ENCODE results near the gene ZNRF3. TPM values are rescaled to one million over a fixed set of nuclear protein-coding genes. Genes with fewer than 3 reads are reported as not detected.

Gene ZNRF3
- total RNA-seq, 1 experiment from 2014 or later: 9.7 TPM

DNA sequence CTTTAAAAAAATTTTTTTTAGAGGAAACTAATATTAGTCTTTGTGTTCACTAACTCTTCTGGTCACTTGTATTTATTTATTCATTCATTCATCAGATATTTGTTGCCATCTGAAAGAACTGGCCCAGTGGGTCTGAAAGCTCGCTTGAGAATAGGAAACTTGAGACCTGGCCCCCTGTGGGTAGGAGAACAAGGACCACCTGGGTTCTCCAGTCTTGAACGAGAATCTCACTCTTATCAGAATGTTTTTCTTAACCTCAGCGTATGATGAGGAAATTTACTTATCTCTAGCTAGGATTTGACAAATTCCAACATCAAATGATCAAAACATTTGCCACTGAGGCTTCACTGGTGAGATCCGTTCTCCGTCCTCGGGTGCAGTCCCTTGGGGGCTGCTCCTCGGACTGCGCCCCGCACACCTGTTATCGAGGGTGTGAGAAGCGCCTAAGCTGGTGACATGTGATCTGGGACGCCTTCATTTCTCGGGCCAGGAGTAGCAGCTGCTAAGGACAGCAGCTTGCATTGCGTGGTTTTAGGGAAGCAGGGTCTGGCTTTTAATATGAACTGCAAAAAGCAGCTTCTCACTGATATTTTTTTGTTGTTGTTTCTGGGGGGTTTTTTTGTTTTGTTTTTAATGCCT is 171.9 kb downstream of the ZNRF3 start:
- Histone ChIP-seq H3K27ac (peak overlapping the region; percentile 47), H3K4me3 (no peak overlapping the region), H3K27me3 (no peaks in the 10 kb centered on the region), H3K4me1 (peaks cover 35% of the 10 kb centered on the region), H3K9me3 (replicated peaks) (no peaks in the 10 kb centered on the region), H3K36me3 (no peaks in the 10 kb centered on the region)
- DNase-seq: peak; percentile 86 to 93

DNA sequence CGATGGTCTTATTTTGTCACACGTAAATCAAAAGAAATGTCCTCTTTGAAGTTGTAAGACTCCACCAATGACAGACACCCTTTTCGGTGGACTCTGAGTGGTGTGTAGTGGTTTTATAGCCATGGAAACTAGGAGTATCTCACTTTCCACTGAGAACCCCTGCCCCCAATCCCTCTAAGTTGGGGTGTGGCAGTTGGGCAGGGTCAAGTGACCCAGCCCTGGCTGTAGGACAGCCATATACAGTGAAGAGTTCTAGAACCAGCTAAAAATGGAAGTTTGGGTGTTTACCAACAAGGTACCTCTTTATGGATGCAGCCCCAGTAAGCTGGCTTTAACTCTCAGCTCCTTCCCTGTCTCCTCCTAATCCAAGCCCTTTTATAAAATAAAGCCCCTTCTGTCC is 173.1 kb downstream of the ZNRF3 start:
- Histone ChIP-seq H3K9me3 (replicated peaks) (no peaks in the 10 kb centered on the region), H3K36me3 (no peaks in the 10 kb centered on the region), H3K27ac (no peak overlapping the region), H3K4me1 (peaks cover 37% of the 10 kb centered on the region), H3K27me3 (no peaks in the 10 kb centered on the region), H3K4me3 (no peak overlapping the region)
- no peak for DNase-seq

DNA sequence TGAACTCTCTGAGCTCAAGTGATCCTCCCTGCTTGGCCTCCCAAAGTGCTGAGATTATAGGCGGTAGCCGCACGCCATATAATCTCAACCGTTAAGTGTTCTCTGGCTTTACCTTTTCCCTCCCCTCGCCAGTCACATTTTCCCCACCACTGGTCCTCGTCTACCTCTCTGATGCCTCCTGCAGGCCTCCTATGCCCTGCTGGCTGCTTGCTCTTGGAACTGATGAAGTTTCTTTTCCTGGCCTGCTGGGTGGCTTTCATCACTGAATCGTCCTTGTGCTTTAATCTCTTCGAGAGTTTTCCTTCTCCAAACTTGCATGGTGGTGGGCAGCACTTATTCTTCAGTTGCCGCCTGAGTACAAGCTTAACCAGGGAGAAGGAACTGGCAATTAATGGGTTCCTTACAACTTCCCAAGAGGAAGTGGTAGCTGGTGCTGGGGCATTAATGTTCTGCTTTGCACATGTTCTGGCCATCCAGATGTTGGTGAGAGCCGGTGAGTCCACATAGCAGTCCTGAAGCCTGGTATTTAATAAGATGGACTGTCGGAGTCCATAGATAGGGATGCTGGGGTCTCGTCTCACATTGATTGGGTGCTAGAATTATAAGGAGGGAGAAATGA is 177.0 kb downstream of the ZNRF3 start:
- Histone ChIP-seq H3K4me3 (no peak overlapping the region), H3K36me3 (no peaks in the 10 kb centered on the region), H3K4me1 (peaks cover 39% of the 10 kb centered on the region), H3K27me3 (no peaks in the 10 kb centered on the region), H3K27ac (no peak overlapping the region), H3K9me3 (replicated peaks) (no peaks in the 10 kb centered on the region)
- DNase-seq: no peak

DNA sequence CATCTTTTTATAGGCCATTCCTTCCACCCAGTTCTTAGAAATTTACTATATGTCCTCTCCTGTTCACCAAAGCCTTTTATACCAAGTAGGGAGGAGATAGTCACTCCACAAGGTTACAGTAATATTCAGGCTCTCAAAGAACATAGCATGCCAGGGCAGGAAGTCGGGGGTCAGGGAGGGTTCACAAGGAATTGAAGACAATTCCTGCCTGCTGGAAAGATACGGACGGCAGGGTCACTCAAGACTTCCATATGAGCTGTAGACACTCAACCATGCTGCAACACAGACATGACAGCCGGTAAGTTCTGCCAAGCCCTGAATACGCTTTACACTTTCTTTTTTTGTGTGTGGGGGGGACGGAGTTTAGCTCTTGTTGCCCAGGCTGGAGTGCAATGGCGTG is 177.6 kb downstream of the ZNRF3 start:
- peaks cover 34% of the 10 kb centered on the region for H3K4me1 ChIP-seq
- no peak overlapping the region for H3K27ac ChIP-seq
- no peak for DNase-seq
- no peaks in the 10 kb centered on the region for H3K36me3 ChIP-seq
- no peaks in the 10 kb centered on the region for H3K9me3 ChIP-seq (replicated peaks)
- H3K4me3 ChIP-seq: no peak overlapping the region
- no peaks in the 10 kb centered on the region for H3K27me3 ChIP-seq

DNA sequence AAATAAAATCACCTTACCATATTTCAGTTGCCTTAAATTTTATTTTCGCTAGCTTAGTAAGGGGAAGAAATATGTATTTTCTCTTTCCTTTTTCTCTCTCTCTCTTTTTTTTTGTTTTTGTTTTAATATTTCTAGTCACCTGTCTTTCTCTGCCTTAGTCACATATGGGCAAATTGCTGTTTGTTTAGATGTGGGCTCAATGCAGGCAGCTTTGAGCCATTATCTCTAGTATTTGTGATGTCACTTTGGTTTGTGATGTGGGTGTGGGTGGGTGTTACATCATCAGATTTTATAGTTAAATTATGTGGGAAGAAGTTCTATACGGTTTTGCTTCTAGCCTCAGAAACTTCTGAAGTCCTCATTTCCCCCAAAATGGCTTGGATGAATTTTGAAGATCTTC is 178.4 kb downstream of the ZNRF3 start, which contains the start of gene C22orf31:
TSS of gene C22orf31 (minus strand) at position 59 of the 400 bp plus-strand sequence. CDS start at position 20, 39 bp downstream.
- Histone ChIP-seq H3K27me3 (no peaks in the 10 kb centered on the region), H3K4me1 (peaks cover 26% of the 10 kb centered on the region), H3K9me3 (replicated peaks) (no peaks in the 10 kb centered on the region), H3K36me3 (no peaks in the 10 kb centered on the region), H3K27ac (peak within 1 kb of the TSS; percentile 63), H3K4me3 (peak within 1 kb of the TSS; percentile 11; the same call in 1 of the 2 replicates)
- DNase-seq: peak in 1 of 2 experiments; percentile 30

DNA sequence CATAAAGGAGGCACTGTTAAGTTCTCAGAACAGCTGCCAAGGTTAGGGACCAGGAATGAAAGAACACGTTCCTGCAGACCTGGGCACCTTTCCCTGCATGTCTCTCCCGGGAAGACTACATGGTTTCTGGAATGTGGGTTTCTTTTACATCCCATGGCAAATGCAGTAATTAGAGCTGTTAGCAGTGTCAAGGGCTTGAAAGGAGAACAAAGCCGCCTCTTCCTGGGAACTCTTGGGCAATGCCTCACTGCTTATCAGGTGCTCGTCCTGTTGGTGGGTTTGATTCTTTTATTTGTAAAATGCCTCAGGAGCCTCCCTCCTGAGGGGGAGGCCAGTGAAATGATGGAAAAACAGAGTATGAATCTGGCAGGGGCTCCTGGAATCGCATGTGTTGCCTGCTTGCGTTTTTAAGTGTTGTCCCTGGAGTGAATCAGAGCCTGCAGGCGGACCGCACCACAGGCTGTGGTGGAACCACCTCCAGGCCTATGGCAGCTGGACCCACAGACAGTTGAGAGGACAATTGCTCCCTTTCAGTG is 179.0 kb downstream of the ZNRF3 start:
- Histone ChIP-seq H3K27ac (peak overlapping the region; percentile 63), H3K4me1 (peaks cover 22% of the 10 kb centered on the region), H3K36me3 (no peaks in the 10 kb centered on the region), H3K4me3 (peak overlapping the region; percentile 11; the same call in 1 of the 2 replicates), H3K9me3 (replicated peaks) (no peaks in the 10 kb centered on the region), H3K27me3 (no peaks in the 10 kb centered on the region)
- peak; percentile 69 to 82 for DNase-seq

DNA sequence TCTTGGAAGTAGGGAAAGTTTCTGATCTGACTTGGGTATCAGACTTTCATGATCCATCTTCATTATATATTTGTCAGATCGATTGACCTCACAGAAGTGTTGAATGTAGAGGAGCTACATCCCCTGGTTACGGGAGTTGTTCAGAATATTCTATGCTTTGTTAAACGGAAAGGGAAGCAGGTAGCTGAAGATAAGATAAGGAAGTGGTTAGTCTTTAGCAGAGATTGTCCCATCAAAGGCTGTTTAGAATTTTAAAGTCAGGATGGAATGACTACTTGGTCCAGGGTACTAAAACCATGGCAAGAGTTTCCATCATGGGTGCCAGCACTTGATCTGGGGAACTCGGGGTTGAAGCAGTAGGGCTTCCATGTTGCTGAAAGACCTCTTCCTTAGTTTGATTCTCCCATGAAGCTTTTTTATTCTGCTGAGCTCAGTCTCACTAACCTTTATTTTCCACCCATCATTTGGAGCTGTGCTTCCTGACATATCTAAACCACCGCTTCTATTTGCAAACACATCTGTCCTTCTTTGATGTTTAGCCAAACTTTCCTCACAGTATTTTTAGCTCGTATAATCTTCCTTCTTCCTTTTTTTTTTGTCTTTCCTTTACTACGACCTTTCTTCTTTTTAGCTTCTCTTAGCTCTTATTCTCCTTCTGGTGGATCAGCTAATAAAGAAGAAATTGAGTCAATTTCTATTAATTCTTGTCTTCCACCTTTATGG is 182.3 kb downstream of the ZNRF3 start:
- no peaks in the 10 kb centered on the region for H3K9me3 ChIP-seq (replicated peaks)
- H3K27ac ChIP-seq: no peak overlapping the region
- H3K27me3 ChIP-seq: no peaks in the 10 kb centered on the region
- no peaks in the 10 kb centered on the region for H3K36me3 ChIP-seq
- DNase-seq: no peak
- no peak overlapping the region for H3K4me3 ChIP-seq
- peaks cover 13% of the 10 kb centered on the region for H3K4me1 ChIP-seq

DNA sequence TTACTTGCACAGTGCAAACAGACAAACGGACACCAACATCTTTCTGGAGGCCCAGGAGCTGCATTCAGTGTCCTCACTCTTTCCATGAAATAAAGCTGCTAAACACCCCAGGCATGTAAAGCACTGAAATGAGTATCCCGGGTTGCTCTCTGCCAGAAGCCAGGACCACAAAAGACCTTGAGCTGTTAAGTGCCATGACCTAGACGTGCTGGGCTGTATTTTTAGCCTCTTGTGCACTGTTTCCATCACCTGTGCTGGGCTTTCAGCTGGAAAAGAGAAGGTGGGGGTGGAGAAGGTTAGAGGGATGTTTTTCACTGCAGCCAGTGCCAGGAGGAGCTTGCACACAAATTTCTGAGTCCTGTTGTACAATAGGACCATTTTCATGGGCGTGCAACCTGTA is 186.1 kb downstream of the ZNRF3 start:
- DNase-seq: peak in 1 of 2 experiments; percentile 46
- no peaks in the 10 kb centered on the region for H3K27me3 ChIP-seq
- no peaks in the 10 kb centered on the region for H3K9me3 ChIP-seq (replicated peaks)
- H3K4me3 ChIP-seq: no peak overlapping the region
- H3K27ac ChIP-seq: no peak overlapping the region
- no peaks in the 10 kb centered on the region for H3K4me1 ChIP-seq
- H3K36me3 ChIP-seq: no peaks in the 10 kb centered on the region

DNA sequence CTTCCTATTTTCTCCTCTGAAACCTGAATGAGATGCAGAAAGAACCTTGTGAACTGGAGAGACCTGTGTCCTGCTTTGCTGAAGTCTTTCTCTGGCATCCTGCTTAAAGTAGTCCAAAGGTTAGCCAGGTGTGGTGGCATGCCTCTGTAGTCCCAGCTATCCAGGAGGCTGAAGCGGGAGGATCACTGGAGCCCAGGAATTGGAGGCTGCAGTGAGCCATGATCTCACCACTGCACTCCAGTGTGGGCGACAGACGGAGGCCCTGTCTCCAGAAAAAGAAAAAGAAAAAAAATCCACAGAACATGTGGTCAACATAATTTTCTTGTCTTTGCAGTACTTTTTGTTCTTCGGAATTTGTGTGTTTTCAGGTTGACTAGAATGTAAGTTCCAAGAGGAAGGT is 187.1 kb downstream of the ZNRF3 start:
- DNase-seq: no peak
- no peaks in the 10 kb centered on the region for H3K4me1 ChIP-seq
- H3K36me3 ChIP-seq: no peaks in the 10 kb centered on the region
- H3K4me3 ChIP-seq: no peak overlapping the region
- no peaks in the 10 kb centered on the region for H3K27me3 ChIP-seq
- no peaks in the 10 kb centered on the region for H3K9me3 ChIP-seq (replicated peaks)
- no peak overlapping the region for H3K27ac ChIP-seq

DNA sequence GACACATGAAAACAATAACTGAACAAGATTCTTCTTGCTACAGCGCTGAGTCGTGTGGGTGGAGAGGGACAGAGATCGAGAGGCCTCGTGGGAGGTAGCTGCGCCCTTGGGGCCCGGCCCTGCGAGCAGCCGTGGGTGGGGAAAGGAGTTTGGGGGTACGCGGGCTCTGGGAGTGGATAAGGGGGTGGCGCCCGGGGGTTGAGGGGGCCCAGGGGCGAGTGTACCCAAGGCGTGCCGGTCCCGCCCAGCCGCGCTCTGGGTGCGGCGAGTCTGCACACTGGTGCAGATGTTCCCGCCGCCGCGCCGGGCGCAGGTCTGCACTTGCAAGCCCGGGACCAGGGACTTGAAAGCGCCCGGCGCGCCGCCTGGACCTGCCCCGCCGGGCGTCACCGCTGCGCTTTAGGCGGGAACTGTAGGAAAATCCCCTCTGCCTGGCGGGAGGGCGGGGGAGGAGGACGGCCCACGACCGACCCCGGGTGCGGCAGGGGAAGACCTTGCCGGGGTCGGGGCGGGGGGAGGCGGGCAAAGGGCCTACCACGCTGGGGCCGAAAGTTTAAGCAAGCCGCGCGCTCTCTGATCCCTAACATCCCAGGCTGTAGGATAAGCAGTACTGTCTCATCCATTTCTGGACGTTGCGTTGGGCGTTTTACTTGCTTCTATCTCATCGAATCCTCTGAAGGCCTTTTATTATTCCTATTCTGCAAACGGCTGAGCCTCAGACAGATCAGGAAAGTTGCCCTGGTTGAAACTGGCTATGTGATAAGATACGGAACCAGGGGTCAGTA is 188.1 kb downstream of the ZNRF3 start:
- no peaks in the 10 kb centered on the region for H3K36me3 ChIP-seq
- no peaks in the 10 kb centered on the region for H3K4me1 ChIP-seq
- no peak overlapping the region for H3K27ac ChIP-seq
- H3K9me3 ChIP-seq (replicated peaks): no peaks in the 10 kb centered on the region
- no peak overlapping the region for H3K4me3 ChIP-seq
- DNase-seq: no peak
- no peaks in the 10 kb centered on the region for H3K27me3 ChIP-seq

DNA sequence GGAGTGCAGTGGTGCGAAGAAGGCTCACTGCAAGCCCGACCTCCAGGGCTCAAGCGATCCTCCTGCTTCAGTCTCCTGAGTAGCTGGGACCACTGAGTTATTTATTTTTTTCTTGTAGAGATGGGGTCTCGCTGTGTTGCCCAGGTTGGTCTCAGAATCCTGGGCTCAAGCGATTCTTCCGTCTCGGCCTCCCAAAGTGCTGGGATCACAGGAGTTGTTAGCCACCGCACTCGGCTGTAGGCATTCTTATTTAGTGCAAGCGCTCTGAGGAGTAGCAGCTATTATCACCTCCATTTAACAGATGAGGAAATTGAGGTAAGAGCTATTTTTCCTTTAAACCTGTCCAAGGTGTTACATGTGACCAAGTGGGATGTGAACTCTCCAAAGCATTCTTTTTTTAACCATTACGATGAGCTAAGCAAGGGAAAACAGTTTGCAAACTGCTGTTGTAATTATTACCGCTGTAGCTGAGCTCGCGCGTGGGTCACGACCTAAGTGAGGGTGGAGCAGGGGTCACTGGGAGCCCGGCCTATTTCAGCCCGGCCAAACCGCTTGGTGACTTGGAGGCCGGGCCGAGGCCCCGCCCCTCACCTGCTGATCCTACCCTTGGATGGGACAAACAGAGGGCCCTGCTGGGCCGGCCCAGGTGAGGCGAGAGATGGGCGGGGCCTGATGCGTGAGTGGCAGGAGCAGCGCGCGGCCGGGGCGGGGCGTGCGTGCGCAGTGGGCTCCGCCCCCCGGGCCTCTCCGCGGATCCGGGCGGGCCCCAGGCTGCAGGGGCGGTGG is 189.0 kb downstream of the ZNRF3 start:
- Histone ChIP-seq H3K27me3 (no peaks in the 10 kb centered on the region), H3K36me3 (no peaks in the 10 kb centered on the region), H3K9me3 (replicated peaks) (no peaks in the 10 kb centered on the region), H3K4me1 (peaks cover 2% of the 10 kb centered on the region), H3K4me3 (peak overlapping the region; percentile 55), H3K27ac (no peak overlapping the region)
- peak; percentile 74 to 81 for DNase-seq

DNA sequence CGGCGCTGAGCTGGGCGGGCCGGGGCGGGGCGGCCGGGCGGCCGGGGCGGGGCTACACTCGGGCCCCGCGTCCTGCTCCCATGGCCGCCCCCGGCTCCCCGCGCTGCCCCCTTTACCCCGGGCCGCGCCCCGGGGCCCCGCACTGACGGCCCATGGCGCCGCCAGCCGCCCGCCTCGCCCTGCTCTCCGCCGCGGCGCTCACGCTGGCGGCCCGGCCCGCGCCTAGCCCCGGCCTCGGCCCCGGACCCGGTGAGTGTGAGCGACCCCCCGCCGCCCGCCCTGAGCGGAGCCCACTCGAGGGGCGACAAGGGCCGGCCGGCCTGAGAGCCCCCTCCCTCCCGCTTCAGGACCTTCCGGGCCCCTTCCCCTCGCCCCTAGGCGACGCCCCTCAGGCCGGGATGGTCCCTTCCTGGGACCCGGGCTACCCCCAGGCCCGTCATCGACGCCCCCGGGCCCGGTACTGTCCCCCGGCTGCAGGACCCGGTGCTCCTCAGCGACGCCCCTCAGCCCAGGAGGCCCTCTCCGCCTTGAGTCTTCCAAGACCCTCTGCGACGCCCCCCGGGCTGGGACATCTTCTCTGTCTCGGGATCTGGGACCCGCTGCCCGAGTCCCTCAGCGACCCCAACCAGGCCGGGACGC is 189.7 kb downstream of the ZNRF3 start, which contains the start of gene KREMEN1:
TSS of gene KREMEN1 (plus strand) at position 57 of the 639 bp plus-strand sequence. CDS start at position 153, 96 bp downstream.
- peaks cover 9% of the 10 kb centered on the region for H3K4me1 ChIP-seq
- H3K4me3 ChIP-seq: peak within 1 kb of the TSS; percentile 89
- no peak for DNase-seq
- H3K9me3 ChIP-seq (replicated peaks): no peaks in the 10 kb centered on the region
- H3K36me3 ChIP-seq: no peaks in the 10 kb centered on the region
- peak within 1 kb of the TSS; percentile 70 for H3K27ac ChIP-seq
- no peaks in the 10 kb centered on the region for H3K27me3 ChIP-seq

DNA sequence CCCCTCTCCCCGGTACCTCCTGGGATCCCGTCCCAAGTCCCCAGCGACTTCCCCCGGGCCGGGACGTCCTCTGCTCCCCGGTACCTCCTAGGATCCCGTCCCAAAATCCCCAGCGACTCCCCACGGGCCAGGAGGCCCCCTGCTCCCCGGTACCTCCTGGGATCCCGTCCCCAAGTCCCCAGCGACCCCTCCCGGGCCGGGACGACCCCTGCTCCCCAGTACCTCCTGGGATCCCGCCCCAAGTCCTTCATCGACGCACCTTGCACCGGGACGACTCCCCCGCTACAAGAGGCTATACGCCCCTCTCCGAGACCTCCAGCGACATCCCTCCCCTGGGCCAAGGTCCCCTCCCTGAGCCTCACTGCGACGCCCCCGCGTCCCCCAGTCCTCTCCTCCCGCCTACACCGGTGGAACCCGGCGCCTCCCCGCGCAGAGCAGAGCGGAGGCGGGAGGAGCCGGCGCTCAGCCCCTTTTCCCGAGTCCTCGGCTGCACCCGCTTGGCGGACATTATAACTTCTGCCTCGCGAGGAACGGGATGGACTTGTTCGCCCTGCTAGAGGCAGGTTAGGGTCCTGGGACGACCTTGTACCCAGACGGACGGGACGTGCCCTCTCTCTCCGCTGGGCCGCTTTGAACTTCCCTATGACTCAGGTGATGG is 190.4 kb downstream of the ZNRF3 start:
- DNase-seq: peak in 1 of 2 experiments; percentile 26
- Histone ChIP-seq H3K27ac (peak overlapping the region; percentile 70), H3K36me3 (no peaks in the 10 kb centered on the region), H3K27me3 (no peaks in the 10 kb centered on the region), H3K4me1 (peaks cover 14% of the 10 kb centered on the region), H3K9me3 (replicated peaks) (no peaks in the 10 kb centered on the region), H3K4me3 (peak overlapping the region; percentile 89)
